Stimulated activated CD4-positive, alpha-beta T cell treated with anti-CD3 and anti-CD28 coated beads, Interleukin-15, amount 100 ng/mL, for 48 hours (primary cell): ENCODE measurements around the gene HSD17B3.
A peak's percentile ranks its signal among the peaks of the same experiment; 100 is the strongest.
"Not testable (repeated sequence)": the region's sequence is repeated elsewhere in the genome, so short reads cannot be mapped to it uniquely, and the experiment has no call there.

Experiments
- DNase-seq, 2 donors: peaks; one replicate each; pipeline ENCODE4 v3.0.0-alpha.2; 2020; ENCODE audit warnings: low read depth in 2 of 2

HSD17B3 gene

GRCh38 chr9:96306958-96307357 lies 5.0 kb upstream of the HSD17B3 start:
- not testable (repeated sequence) for DNase-seq

GRCh38 chr9:96305171-96305570 lies 3.2 kb upstream of the HSD17B3 start:
- DNase-seq: no peak

- DNase-seq: no peak
These were observed 2.3 kb upstream of the HSD17B3 start for GRCh38 chr9:96304230-96304629.

GRCh38 chr9:96299823-96300222 lies 2.2 kb downstream of the HSD17B3 start:
- no peak for DNase-seq

GRCh38 chr9:96294159-96294545 lies 7.8 kb downstream of the HSD17B3 start:
- no peak for DNase-seq

- no peak for DNase-seq
These were observed 8.3 kb downstream of the HSD17B3 start for GRCh38 chr9:96293498-96294158.

- no peak for DNase-seq
These were observed 12.6 kb downstream of the HSD17B3 start for GRCh38 chr9:96289392-96289791.

- no peak for DNase-seq
These were observed 20.3 kb downstream of the HSD17B3 start for GRCh38 chr9:96281641-96282040.

GRCh38 chr9:96279932-96280331 lies 22.0 kb downstream of the HSD17B3 start:
- DNase-seq: no peak

- DNase-seq: no peak
These were observed 27.0 kb downstream of the HSD17B3 start for GRCh38 chr9:96274939-96275338.

- no peak for DNase-seq
These were observed 31.7 kb downstream of the HSD17B3 start for GRCh38 chr9:96270236-96270744.

GRCh38 chr9:96258967-96259366 lies 43.0 kb downstream of the HSD17B3 start:
- no peak for DNase-seq

- DNase-seq: no peak
These were observed 45.2 kb downstream of the HSD17B3 start for GRCh38 chr9:96256800-96257199.

GRCh38 chr9:96255698-96256097 lies 46.3 kb downstream of the HSD17B3 start:
- DNase-seq: no peak

GRCh38 chr9:96253059-96253696 lies 48.8 kb downstream of the HSD17B3 start:
- no peak for DNase-seq

GRCh38 chr9:96251451-96251850 lies 50.5 kb downstream of the HSD17B3 start:
- no peak for DNase-seq

GRCh38 chr9:96249746-96250145 lies 52.2 kb downstream of the HSD17B3 start:
- DNase-seq: no peak

- DNase-seq: no peak
These were observed 55.7 kb downstream of the HSD17B3 start for GRCh38 chr9:96246267-96246671.

- DNase-seq: no peak
These were observed 56.6 kb downstream of the HSD17B3 start for GRCh38 chr9:96245399-96245798.

GRCh38 chr9:96243778-96244177 lies 58.2 kb downstream of the HSD17B3 start:
- DNase-seq: no peak

- DNase-seq: no peak
These were observed 59.2 kb downstream of the HSD17B3 start for GRCh38 chr9:96242811-96243210.

- DNase-seq: peak; percentile 44 to 45
These were observed 60.6 kb downstream of the HSD17B3 start for GRCh38 chr9:96241391-96241809.

- DNase-seq: no peak
These were observed 65.0 kb downstream of the HSD17B3 start for GRCh38 chr9:96236854-96237550.
